NCI-H128 (cell line): ENCODE data around the gene ENO2.
"Not testable (repeated sequence)": the region's sequence is repeated elsewhere in the genome, so short reads cannot be mapped to it uniquely, and the experiment has no call there.

Experiments
- DNase-seq: peaks from one replicate; lab custom pipeline; 2025; ENCODE audit not compliant: unreplicated experiment; lab: John Stamatoyannopoulos, UW

Gene ENO2

DNA sequence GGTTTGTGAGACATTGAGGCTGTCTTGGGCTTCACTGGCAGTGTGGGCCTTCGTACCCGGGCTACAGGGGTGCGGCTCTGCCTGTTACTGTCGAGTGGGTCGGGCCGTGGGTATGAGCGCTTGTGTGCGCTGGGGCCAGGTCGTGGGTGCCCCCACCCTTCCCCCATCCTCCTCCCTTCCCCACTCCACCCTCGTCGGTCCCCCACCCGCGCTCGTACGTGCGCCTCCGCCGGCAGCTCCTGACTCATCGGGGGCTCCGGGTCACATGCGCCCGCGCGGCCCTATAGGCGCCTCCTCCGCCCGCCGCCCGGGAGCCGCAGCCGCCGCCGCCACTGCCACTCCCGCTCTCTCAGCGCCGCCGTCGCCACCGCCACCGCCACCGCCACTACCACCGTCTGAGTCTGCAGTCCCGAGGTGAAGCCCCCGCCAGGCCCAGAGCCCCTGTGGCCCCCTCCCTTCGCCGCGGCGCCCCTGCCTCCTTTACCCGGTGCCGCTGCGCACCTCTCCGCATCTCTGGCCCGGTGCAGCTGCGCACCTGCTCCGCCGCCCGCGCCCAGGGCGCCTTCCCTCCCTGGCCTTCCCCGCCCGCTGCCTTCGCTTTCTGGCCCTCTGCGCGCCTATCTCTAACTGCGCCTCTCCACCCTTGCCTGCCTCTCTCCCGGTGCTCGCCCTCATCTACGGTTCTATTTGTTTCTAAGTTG lies at the start of gene ENO2:
Gene ENO2 (plus strand): TSS at position 335 of the 701 bp plus-strand sequence. CDS start 1,253 bp downstream, outside the sequence.
- peak; percentile 81 for DNase-seq

DNA sequence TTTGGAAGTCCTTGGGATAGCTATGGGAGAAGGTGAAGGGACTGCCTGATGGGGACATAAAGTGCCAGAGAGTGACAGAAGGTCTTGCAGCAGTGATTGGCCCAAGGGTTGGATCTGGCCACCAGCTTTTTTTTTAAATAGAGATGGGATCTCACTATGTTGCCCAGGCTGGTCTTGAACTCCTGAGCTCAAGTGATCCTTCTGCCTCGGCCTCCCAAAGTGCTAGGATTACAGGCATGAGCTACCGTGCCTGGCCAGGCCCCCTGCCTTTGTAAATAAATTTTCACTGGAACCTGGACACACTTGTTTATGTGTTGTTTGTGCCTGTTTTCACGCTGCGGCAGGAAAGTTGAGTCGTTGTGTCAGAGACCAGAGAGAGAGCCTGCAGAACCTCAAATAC lies 49.1 kb upstream of the ENO2 start:
- not testable (repeated sequence) for DNase-seq

DNA sequence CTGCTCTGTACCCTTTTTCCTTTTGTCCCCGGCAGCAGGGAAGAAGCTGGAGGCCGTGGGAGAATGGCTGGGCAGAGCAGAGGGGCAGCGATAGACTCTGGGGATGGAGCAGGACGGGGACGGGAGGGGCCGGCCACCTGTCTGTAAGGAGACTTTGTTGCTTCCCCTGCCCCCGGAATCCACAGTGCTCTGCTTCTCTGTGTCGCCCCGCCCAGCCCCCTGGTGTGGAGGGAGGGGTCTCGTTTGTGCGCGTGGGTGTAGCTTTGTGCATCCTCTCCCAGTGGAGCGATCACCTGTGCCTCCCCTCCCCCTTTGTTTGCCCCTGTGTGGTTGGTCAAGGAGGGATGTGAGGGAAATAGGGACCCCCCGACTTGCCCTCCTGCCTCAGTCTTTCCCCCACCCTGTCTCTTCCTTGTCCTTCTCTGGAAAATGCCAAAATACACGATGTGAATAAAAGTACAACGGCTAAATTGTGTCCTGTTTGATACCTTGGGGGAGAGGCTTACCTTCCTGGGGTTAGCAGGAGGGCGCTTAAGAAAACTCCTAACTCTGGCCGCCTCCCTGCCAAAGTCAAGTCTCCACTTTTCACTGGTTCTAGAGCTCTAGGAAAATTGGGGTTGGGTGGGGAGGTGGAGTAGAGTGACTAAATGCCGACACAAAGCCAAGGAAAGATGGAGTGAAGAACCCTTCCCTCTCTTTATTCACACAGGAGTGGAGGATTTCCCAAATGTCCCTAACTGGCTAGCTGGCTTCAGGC lies 48.0 kb upstream of the ENO2 start:
- DNase-seq, result no peak

DNA sequence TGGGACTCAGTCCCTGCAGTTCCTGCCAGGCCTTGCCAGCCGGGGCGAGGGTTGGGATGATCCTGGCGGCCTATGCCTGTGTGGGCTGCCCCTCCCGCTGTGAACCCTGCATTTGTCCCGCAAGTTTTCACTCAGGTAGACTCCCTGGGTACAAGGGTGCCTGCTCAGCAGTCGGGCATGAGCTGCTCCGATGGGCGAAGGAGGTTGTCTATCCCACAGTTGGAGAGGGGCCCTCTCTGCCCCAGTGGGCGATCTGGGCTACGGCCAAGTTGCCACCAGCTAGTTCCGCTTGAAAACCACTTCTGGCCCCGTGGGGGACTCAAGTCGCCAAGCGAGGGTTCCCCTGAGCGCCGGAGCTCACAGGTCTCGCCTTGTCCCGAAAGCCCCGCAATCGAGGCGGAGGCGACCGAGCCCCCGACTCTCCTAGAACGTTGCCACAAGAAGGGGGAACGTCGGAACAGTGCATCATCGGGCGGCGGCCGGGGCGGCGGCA lies 47.4 kb upstream of the ENO2 start:
- DNase-seq, result no peak

DNA sequence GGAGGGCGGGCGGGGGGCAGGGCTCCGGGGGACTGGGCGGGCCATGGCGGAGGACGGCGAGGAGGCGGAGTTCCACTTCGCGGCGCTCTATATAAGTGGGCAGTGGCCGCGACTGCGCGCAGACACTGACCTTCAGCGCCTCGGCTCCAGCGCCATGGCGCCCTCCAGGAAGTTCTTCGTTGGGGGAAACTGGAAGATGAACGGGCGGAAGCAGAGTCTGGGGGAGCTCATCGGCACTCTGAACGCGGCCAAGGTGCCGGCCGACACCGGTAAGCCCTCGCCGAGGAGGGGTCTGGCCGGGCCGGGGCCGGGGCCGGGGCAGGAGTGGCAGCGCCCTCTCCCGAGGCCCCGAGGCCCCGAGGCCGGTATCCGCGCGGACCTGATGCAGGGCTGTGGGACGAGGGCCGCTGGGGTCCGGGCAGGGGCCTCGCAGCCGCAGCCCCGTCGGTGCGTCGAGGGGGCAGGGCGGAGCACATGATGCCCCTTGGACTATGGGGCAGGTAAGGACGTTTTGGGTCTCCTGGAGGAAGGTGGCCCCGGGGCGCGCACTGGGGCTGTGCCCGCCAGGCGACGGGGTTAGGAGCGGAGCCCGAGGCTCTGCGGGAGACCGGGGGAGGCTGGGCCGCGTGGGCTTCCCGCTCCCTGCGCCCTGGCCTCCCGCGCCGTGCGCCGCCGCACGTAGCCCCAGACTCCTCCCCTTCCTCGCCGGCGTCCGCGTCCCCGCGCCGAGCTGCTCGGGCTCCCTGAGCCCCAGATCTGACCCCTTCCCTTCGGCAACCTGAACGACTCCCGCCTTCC lies 46.8 kb upstream of the ENO2 start, which contains the start of gene TPI1:
Gene TPI1 (plus strand): TSS at position 119 of the 798 bp plus-strand sequence. CDS start 36 bp downstream, at position 155.
- peak; percentile 59 for DNase-seq

DNA sequence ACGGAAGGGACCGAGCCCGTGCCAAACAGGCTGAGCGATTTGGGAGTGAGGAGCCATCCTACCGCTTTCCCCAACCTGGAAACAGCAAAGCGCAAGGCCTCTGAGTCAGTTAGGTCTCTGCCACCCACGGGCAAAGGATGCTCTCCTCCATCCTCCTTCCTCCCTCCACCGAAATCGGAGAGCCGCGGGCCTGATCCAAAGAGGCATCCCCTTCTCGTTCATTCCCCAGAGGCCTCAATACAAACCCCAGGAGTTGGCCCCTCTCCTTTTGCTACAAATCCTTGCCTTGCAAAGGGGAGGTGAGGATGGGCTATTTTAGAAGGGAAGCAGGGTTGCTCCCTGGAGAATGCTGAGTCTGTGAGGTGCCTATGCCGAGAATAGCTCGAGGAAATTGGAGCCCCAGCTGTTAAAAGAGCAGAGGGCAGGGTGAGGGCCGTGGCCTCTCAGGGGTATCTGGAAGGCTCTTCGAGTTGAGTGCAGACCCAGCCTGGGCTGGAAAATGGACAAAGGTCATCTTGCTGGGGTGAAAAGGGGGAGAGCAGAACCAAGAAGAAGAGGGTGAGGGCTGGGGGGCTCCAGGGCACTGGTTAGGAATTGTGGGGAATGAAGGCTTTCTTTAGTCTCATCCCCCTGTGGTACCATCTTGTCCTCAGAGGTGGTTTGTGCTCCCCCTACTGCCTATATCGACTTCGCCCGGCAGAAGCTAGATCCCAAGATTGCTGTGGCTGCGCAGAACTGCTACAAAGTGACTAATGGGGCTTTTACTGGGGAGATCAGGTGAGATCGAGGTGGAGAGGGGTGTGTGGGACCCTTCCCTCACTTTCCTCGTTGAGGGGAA lies 46.0 kb upstream of the ENO2 start:
- DNase-seq, result no peak

DNA sequence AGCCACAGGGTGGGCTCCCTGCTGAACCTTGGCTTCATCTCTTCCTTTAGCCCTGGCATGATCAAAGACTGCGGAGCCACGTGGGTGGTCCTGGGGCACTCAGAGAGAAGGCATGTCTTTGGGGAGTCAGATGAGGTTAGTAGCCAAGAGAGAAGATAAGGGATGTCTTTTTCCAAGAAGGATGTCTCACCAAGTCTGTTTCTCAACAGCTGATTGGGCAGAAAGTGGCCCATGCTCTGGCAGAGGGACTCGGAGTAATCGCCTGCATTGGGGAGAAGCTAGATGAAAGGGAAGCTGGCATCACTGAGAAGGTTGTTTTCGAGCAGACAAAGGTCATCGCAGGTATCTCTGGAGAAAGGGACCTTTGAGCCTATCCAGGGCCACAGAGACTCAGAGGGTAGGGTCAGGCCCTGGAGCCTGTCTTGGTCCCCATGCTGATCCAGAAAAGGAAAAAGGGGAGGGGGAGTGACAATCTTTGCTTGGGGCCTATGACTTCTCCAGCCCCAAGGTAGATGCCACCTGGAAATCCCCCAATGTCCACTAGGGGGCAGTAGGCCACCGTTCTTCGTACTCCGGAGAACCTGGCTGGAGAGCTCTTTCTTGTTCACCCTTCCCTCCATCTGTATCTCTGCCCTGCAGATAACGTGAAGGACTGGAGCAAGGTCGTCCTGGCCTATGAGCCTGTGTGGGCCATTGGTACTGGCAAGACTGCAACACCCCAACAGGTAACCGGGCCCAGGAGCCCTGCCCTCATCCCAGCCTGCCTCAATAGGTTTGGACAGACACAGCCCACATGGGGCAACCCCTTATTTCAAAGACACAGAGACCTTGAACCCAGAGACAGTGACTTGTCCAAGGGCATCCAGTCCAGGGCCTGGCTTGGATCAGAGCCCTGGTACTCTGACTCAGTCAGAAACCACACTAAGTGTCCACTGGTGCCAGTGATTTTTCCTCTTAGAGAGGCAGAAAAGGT lies 45.0 kb upstream of the ENO2 start:
- DNase-seq, result peak; percentile 70

DNA sequence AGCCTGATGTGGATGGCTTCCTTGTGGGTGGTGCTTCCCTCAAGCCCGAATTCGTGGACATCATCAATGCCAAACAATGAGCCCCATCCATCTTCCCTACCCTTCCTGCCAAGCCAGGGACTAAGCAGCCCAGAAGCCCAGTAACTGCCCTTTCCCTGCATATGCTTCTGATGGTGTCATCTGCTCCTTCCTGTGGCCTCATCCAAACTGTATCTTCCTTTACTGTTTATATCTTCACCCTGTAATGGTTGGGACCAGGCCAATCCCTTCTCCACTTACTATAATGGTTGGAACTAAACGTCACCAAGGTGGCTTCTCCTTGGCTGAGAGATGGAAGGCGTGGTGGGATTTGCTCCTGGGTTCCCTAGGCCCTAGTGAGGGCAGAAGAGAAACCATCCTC lies 44.1 kb upstream of the ENO2 start:
- not testable (repeated sequence) for DNase-seq

DNA sequence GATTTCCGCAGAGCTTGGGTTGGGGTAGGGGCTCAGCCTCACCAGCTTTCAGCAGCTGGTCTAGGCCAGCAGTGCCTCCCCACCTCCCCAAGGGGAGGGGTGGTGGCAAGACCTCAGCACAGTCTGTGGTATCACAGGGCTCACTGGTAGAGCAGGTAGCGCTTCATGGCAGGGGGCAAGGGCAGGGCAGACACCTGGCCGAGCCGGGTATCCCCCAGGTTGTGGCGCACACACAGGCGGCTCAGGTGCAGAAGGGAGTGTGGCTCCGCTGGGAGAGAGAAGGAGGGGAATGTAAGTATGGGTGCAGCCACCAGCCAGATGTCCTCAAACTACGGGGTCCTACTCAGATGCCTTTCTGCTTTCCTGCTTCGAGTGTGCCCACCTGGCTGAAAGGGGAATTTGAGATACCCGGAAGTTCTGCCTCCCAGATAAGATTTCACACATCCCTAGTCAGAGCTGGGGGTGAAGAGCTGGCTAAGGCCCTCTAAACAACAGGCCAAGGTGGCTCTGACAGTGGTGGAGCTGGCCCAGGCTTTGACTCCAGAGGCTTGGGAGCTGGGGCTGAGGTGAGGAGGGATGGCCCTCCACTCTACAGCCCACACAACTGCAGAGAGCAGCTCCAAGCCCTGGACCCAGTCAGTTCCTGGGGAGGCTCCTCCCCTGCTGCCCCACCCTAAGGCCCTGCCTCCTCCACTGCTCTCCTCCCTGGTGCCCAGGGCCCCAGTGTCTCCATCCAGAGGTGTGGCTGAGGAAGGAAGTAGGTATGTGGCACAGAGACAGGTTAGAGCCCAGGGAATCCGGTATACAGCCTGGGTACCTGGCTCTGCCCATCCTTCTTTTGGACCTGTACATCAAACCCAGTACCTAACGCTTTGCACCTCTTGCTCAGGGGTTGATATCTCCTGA lies 43.1 kb upstream of the ENO2 start:
- DNase-seq, result no peak

DNA sequence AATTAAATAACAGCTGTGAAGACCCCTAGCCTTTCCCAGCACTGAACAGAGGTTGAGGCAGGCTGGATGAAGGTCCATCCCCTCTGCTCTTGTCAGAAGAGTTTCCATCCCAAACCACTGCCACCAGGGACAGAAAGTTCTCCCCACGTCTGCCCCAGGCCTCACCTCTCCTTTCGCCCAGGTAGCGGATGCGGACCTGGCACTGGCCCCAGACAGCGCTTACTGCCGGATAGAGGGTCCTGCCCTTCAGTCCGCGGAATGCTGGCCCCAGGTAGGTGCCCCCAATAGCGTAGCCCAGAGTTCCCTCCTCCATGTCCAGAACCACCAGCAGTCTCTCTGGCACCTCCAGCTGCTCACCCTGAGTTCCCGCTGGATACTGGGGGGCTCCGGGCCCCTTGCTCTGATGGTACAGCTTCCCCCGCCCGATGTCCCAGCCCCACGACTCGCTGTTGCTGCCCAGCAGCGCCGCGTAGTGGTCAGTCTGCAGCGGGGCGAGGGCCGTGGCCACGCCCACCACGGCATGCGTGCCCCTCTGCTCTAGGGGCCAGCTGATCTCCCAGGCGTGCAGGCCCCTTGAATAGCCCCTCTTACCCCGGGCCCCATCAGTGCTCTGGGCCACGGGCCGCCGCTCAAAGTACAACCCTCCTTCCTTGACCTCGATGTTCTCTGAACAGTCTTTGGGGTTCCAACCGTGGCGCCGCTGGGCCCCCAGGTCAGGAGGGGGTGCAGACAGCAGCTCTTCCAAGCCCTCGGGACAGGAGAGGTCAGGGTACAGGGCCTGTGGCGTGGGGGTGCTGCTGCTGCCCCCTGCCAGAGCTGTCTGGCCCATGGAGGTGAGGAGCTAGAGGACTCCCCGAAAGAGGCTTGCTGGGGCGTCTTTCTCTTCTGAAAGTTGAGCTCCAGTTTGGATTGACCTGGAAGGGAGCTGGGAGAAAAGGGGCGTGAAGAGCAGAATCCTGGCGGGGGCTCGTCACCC lies 42.0 kb upstream of the ENO2 start:
- DNase-seq, result peak; percentile 75

DNA sequence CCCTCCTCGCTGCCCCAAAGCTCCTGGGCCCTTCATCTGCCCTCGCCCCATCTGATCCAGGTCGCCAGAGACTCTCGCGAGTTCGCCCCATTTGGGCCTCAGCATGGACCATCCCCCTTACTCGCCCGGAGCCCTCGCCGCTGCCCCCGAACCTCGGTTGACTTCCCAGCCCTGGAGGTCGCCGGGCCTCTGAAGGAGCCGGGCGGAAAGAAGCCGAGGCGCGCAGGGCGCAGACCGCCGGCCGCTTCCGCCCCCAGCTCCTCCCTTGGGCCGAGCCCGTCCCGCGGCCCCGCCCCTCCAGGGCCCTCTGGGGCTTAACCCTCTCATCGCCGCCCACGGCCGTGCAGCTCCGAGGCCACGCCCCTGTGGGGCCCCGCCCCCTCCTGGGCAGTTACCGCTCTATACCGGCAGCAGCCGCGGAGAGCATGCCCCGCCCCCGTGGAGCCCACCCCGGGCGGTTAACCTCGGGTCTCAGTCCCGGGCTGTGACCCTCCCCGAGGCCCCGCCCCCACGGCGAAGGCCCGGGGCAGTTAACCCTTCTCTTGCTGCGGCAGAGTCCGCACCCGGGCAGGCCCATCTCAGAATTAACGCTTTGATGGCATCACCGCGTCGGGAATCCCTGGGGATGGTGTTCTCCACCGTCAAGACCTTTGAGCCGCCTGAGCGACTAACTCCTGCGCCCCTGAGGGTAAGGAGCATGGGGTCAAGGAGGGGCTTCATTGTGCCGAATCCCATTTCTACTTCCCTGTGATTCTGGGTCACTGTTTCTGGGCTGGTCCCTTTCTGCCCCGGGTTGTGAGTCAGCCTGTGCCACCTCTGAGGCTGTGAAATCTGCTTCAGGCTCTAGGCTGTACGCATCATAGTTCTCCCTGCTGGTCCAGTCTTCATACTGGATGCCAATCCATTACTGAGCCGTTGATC lies 41.0 kb upstream of the ENO2 start, which contains the start of gene SPSB2:
Gene SPSB2 (minus strand): TSS at position 210 of the 921 bp plus-strand sequence. CDS start 402 bp downstream, outside the sequence.
- peak; percentile 95 for DNase-seq

DNA sequence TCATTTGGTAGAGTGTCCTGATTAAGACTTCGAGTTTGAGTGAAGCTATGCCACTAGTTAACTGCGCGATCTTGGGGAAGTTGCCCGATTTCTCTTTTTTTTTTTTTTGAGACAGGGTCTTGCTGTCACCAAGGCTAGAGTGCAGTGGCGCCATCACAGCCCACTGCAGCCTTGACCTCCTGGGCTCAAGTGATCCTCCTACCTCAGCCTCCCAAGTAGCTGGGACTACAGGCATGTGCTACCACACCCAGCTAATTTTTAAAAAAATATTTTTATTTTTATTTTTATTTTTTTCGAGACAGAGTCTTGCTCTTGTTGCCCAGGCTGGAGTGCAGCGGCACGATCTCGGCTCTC lies 40.4 kb upstream of the ENO2 start:
- DNase-seq, result not testable (repeated sequence)

DNA sequence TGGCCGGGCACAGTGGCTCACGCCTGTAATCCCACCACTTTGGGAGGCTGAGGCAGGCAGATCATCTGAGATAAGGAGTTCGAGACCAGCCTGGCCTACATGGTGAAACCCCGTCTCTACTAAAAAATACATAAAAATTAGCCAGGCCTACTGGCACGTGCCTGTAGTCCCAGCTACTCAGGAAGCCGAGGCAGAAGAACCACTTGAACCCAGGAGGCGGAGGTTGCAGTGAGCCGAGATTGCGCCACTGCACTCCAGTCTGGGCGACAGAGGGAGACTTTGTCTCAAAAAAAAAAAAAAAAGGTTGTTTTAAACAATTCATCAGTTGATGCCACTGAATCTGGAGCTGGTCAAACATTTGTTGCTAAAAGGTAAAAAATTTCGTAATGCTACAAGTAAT lies 34.6 kb upstream of the ENO2 start:
- DNase-seq, result not testable (repeated sequence)

DNA sequence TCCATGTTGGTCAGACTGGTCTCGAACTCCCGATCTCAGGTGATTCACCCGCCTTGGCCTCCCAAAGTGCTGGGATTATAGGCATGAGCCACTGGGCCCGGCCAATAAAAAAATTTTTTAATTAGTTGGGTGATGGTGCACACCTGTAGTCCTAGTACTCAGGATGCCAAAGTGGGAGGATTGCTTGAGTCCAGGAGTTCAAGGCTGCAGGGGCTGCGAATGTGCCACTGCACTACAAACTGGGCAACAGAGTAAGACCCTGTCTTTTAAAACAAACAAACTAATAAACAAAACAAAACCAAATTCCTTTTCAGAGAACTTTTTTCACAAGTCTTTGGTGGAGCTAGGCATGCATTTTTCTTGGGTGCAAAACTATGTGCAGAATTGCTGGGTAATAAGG lies 31.1 kb upstream of the ENO2 start:
- DNase-seq, result no peak

DNA sequence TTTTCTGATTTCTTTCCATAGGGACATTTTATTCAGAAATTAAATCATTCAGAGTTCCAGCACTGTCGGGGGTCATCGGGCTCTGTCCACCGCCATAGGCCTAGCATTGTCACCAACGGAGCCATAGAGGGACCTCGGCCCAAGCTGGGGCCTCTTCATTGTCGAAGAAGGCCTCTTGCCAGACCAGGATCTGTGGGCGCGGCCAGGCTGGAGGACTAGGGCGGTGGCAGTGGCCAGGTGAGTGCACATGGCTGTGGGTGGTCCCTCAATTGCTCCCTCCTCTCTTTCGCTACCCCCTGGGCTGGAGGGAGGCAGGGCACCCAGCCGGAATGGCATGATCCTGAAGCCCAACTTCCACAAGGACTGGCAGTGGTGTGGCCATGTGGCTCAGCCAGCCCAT lies 30.7 kb upstream of the ENO2 start:
- no peak for DNase-seq

DNA sequence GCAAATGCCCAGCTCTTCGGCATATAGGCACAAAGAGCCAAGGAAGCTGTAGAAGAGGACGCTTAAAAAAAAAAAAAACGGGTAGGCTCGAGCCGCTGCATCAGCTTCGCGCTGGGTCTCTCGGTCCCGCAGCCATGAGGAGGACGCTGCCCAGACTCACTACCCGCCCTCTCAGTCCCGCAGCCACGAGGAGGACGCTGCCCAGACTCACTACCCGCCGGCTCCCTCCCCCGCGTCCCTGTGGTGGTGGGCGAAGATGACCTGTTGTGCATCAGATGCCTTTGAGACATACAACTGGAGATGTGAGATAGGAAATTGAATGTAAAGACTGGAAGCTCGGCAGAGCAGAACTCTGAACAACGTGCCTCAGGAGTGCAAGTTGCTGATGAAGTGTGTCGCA lies 29.8 kb upstream of the ENO2 start:
- DNase-seq, result no peak
